NB4 (cell line): Measurements from ENCODE around the gene HYKK.

Experiments
- DNase-seq: peaks from one replicate; pipeline ENCODE4 v3.0.0; 2010; ENCODE audit warnings: low read depth
- H3K4me3 ChIP-seq: one replicate; pipeline ENCODE4 v1.5.1; 2011; ENCODE audit warnings: mild to moderate bottlenecking, low read depth, low read length, moderate library complexity
- MYC ChIP-seq: IDR thresholded peaks from 2 replicates; pipeline ENCODE4 v1.6.1; 2011; ENCODE audit warnings: low read depth, low read length
- POLR2A ChIP-seq: IDR thresholded peaks from 2 replicates; pipeline ENCODE4 v1.6.1; 2011; ENCODE audit warnings: mild to moderate bottlenecking; ENCODE audit not compliant: insufficient read length; ENCODE audit errors: extremely low read depth
- TF ChIP-seq, protein P1 (sequence below): IDR thresholded peaks from 2 replicates; pipeline ENCODE4 v1.6.1; 2011; ENCODE audit warnings: low read depth, low read length
- TF ChIP-seq, protein P2 (sequence below): IDR thresholded peaks from one replicate; pipeline ENCODE4 v1.5.1; 2012; ENCODE audit warnings: low read depth, low read length

HYKK gene

GRCh38 chr15:78506971-78507830 lies at the start of gene HYKK:
HYKK (plus strand) TSS chr15:78507577; CDS start chr15:78513089, 5,512 bp downstream.
- no peak for TF ChIP-seq POLR2A
- TF ChIP-seq, protein P1, sequence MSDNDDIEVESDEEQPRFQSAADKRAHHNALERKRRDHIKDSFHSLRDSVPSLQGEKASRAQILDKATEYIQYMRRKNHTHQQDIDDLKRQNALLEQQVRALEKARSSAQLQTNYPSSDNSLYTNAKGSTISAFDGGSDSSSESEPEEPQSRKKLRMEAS: 0 out of 2 replicates have a peak, but pooled peaks have one; percentile 18
- TF ChIP-seq MYC: peak; percentile 54; the same call in 1 of the 2 replicates
- TF ChIP-seq, protein P2, sequence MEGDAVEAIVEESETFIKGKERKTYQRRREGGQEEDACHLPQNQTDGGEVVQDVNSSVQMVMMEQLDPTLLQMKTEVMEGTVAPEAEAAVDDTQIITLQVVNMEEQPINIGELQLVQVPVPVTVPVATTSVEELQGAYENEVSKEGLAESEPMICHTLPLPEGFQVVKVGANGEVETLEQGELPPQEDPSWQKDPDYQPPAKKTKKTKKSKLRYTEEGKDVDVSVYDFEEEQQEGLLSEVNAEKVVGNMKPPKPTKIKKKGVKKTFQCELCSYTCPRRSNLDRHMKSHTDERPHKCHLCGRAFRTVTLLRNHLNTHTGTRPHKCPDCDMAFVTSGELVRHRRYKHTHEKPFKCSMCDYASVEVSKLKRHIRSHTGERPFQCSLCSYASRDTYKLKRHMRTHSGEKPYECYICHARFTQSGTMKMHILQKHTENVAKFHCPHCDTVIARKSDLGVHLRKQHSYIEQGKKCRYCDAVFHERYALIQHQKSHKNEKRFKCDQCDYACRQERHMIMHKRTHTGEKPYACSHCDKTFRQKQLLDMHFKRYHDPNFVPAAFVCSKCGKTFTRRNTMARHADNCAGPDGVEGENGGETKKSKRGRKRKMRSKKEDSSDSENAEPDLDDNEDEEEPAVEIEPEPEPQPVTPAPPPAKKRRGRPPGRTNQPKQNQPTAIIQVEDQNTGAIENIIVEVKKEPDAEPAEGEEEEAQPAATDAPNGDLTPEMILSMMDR: no peak
- DNase-seq: peak; percentile 90
- peak within 1 kb of the TSS; percentile 59 for H3K4me3 ChIP-seq

- H3K4me3 ChIP-seq: no peak overlapping the region
- TF ChIP-seq, protein P2: no peak
- TF ChIP-seq, protein P1: no peak
- TF ChIP-seq POLR2A (no peak), MYC (no peak)
- DNase-seq: no peak
Measured at GRCh38 chr15:78460737-78461136, 46.6 kb upstream of the HYKK start.

DNA sequence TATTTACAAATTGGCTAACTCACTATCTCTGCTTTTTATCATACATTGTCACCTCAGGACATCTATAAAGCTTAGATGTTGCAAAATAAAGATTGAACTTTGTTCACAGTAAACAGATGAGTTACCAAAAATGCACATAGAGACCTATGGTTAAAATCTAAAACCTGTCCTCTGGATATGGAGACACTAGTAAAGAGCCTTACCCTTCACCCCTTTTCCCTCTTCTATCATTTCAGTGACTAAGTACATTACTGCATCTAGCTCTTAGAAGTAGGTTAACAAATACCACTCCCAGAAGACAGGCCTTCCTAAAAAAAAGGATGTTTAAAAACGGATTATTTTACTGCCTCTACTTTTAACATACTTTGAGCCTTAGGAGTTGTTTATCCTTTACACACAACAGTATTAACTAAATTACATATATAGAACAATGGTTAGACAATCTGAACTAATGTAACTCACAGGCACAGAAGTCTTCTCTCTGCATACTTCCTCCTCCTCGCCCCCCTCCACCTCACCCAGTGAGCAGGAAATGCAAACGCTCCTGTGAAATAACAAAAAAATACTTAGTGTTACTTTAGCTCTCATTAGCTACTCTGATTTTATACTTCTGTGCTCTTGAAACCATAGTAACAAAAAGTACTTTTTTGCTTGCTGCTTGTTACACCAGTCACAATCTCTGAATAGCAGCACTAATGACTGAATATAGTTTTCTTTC lies 46.0 kb upstream of the HYKK start:
- TF ChIP-seq MYC: no peak
- no peak for TF ChIP-seq POLR2A
- TF ChIP-seq, protein P1: no peak
- TF ChIP-seq, protein P2: no peak
- no peak for DNase-seq
- H3K4me3 ChIP-seq: no peak overlapping the region

GRCh38 chr15:78469031-78469430 lies 38.3 kb upstream of the HYKK start:
- TF ChIP-seq, protein P1: no peak
- DNase-seq: no peak
- H3K4me3 ChIP-seq: no peak overlapping the region

DNA sequence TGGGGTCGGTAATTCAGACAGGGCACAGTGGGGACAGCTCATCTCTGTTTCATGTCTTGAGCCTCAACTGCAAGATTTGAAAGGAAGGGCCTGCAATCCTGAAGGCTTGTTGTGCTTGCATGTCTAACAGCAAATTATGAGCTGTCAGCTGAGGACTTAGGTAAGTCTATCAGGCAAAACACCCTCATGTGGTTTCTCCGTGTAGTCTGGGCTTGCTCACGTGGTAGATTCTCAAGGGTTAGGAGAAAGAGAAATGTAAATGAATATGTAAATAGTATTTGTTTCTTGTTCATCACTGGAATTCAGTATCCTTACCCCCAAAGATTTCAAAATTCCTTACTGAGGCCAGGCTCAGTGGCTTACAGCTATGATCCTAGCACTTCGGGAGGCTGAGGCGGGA lies 30.1 kb upstream of the HYKK start:
- no peak for TF ChIP-seq MYC
- TF ChIP-seq, protein P2: no peak
- TF ChIP-seq, protein P1: no peak
- TF ChIP-seq POLR2A: no peak
- DNase-seq: no peak
- H3K4me3 ChIP-seq: no peak overlapping the region

DNA sequence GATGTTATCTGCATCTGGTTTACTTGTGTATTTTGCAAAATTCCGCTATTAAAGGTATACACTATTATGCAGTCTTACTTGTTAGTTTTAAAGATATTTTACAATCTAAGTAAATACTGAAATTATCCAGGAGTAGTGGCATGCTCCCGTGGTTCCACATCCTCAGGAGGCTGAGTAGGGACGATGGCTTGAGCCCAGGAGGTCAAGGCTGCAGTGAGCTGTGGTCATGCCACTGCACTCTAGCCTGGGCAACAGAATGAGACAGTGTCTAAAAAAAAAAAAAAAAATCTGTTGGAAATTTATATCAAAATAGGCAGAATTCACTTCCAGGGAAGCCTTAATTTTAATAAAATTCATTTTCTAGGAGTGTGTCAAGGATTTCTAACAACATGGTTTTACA lies 27.7 kb upstream of the HYKK start:
- no peak overlapping the region for H3K4me3 ChIP-seq
- TF ChIP-seq POLR2A: no peak
- no peak for DNase-seq
